HUDEP-2 (cell line): Measurements from ENCODE around the gene CHRD.

Source experiments
- DNase-seq, 76 experiments: peaks; one replicate each; lab custom pipeline; 2025; ENCODE audit not compliant: unreplicated experiment in 76 of 76; lab: John Stamatoyannopoulos, UW

Gene CHRD

GRCh38 chr3:184380627-184381260 lies 890 bp downstream of the CHRD start:
- no peak for DNase-seq

DNA sequence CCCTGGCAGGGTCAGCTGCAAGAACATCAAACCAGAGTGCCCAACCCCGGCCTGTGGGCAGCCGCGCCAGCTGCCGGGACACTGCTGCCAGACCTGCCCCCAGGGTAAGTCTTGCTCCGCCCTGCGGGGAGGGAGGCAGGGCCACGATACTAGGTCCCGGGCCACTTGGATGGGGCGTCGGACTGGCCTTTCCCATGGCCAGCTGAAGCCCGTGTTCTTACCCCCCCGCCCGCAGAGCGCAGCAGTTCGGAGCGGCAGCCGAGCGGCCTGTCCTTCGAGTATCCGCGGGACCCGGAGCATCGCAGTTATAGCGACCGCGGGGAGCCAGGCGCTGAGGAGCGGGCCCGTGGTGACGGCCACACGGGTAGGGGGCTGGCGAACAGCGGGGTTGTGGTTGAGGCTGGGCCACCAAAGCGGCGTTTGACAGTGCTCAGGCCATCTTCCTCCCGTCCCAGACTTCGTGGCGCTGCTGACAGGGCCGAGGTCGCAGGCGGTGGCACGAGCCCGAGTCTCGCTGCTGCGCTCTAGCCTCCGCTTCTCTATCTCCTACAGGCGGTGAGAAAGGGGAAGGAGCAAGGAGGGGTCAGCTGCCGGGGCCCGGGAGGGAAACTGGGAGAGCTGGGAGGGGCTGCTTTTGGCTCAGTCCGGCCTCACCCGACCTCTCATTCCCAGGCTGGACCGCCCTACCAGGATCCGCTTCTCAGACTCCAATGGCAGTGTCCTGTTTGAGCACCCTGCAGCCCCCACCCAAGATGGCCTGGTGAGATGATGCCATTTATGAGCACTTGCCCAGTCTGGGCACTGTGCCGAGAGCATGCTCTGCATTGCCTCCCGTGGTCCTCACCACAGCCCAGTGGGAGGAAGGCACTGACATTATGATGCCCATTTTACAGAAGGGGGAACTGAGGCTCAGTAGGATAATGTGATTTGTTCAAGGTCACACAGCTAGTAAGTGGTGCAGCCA lies 1.7 kb downstream of the CHRD start:
- DNase-seq, result no peak

- DNase-seq, result no peak
These were observed 2.6 kb downstream of the CHRD start for GRCh38 chr3:184382326-184383032.

- no peak for DNase-seq
These were observed 3.3 kb downstream of the CHRD start for GRCh38 chr3:184383033-184383740.

- DNase-seq, result no peak
These were observed 4.5 kb downstream of the CHRD start for GRCh38 chr3:184384342-184384741.

DNA sequence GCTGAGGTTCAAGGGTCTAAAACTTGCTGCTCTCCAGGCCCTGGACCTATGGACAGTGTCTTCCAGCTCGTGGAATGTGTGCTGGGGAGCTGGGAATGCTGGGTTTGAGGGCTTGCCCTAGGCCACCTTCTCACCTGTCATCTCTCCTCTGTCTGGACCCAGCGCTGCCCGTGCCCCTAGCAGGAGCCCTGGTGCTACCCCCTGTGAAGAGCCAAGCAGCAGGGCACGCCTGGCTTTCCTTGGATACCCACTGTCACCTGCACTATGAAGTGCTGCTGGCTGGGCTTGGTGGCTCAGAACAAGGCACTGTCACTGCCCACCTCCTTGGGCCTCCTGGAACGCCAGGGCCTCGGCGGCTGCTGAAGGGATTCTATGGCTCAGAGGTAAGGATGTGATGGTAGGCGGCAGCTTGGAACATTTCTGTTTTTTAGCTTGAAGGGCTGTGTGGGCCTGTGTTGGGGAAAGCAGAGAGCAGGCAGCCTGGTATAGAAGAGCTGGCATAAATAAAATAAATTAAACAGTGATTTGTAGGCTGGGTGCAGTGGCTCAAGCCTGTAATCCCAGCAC lies 5.1 kb downstream of the CHRD start:
- no peak for DNase-seq

GRCh38 chr3:184386047-184386806 lies 6.4 kb downstream of the CHRD start:
- DNase-seq, result no peak

GRCh38 chr3:184387174-184387714 lies 7.4 kb downstream of the CHRD start:
- DNase-seq, result no peak

DNA sequence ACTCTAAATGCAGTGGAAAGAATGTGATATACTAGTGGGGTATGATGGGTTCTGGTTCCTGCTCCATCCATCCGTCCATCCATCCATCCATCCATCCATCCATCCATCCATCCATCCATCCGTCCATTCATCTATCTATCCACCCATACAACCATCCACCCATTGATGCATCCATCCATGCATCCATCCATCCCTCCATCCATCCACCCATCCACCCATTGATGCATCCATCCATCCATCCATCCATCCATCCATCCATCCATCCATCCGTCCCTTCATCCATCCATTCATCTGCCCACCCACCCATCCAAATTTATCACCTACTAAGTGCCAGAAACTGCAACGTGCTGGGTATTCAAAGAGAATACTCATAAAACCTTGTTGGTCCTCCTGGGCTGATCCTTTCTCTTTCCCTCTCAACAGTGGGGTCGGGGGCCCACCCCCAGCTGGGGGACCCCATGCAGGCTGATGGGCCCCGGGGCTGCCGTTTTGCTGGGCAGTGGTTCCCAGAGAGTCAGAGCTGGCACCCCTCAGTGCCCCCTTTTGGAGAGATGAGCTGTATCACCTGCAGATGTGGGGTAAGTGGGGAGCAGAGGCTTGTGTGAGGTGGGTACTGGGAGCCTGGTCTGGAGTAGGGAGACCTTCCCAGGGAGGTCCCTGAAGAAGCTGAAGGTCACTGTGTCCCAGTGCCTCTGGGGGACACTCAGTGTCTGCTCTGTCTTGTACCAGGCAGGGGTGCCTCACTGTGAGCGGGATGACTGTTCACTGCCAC lies 8.5 kb downstream of the CHRD start:
- no peak for DNase-seq

GRCh38 chr3:184388936-184389230 lies 9.0 kb downstream of the CHRD start:
- no peak for DNase-seq

GRCh38 chr3:184389384-184389783 lies 9.5 kb downstream of the CHRD start:
- DNase-seq, result no peak

GRCh38 chr3:184389935-184390528 lies 10.2 kb downstream of the CHRD start:
- no peak for DNase-seq

GRCh38 chr3:184391266-184391665 lies 11.4 kb downstream of the CHRD start:
- DNase-seq, result no peak

- no peak for DNase-seq
These were observed 15.4 kb downstream of the CHRD start for GRCh38 chr3:184395320-184395660.

DNA sequence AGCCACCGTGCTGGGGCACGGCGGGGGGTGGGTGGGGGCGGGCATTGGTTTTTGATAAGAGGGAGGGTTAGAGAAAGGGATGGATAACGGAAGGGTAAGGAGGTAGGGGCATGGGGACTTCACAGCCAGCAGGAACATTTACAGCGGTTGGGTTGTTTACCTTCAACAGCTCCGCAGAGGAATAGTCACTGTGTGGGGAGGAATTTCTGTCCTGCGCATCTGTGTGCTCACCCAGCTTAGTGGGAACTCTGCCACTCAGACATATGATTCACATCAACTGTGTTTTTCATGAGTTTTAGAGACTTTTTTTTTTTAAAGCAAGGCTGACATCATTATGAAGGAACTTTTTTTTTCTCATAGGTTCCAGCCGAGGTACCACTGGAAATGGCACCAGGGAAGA lies 19.6 kb downstream of the CHRD start:
- no peak for DNase-seq

- no peak for DNase-seq
These were observed 25.5 kb downstream of the CHRD start for GRCh38 chr3:184405075-184406030.

DNA sequence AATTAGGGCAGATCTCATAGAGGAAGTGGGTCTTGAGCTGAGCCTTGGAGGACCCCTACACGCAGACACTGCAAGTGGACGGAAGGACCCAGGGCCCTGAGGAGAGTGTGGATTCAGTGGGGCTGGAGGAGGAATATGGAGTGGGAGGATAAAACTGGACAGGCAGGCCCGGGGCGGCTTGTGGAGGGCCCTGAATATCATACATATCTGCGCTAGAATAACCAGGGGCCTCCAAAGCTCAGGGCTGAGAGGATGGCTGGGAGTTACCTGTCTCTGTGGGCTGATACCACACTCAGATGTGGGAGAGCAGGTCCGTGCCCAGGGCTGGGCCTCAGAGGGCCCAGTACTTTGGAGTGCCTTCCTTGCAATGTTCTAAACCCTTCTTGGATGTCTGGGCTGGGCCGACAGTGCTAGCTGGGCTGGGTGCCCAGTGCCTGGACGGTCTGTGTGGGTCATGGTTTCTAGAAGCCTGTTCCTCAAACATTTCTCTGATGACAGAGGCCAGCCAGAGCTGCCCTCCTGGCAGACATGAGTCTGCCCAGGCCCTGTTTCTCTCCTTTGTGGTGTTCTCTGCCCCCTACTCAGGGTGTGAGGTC lies 29.6 kb downstream of the CHRD start:
- DNase-seq, result no peak
